RWPE1 (cell line): ENCODE results near the gene EPHA10.

Experiments
- CTCF ChIA-PET: fragments of 350-600 bp; sonication (Branson Sonifier 250); formaldehyde crosslinking; extraction: SDS; loops from one replicate; lab custom pipeline; 2021; lab: Yijun Ruan, JAX
- POLR2A ChIA-PET: fragments of 400-600 bp; formaldehyde crosslinking; extraction: SDS; loops from one replicate; lab custom pipeline; 2020; ENCODE audit warnings: antibody characterized with exemption; ENCODE audit not compliant: low non-redundant PET; lab: Yijun Ruan, JAX
- DNase-seq: peaks from one replicate; pipeline ENCODE4 v3.0.0; 2012; ENCODE audit warnings: low spot score
- H3K27ac ChIP-seq: fragments of 450-650 bp; 2 replicates; pipeline ENCODE4 v1.5.1; 2017
- TF ChIP-seq, protein P1 (sequence below): fragments of 450-650 bp; conservative IDR thresholded peaks from 2 replicates; pipeline ENCODE4 v1.5.1; 2017; ENCODE audit warnings: low read depth, mild to moderate bottlenecking

The EPHA10 gene

GRCh38 chr1:37807555-37808368 is 42.8 kb upstream of the EPHA10 start, which contains the start of the genes C1orf122 and YRDC:
Gene C1orf122 (plus strand): TSS chr1:37807790. CDS start chr1:37808405, 615 bp downstream.
Gene YRDC (minus strand): TSS chr1:37808208. CDS start chr1:37808180, 28 bp downstream.
- peak; percentile 95 for DNase-seq
- CTCF ChIA-PET: interaction anchor here (0.6 kb wide), 1 partner anchor 35 kb away, joined by 5 read pairs; no protein-coding TSS in a partner anchor
- peak within 1 kb of the TSS; percentile 89 for H3K27ac ChIP-seq
- TF ChIP-seq, protein P1, sequence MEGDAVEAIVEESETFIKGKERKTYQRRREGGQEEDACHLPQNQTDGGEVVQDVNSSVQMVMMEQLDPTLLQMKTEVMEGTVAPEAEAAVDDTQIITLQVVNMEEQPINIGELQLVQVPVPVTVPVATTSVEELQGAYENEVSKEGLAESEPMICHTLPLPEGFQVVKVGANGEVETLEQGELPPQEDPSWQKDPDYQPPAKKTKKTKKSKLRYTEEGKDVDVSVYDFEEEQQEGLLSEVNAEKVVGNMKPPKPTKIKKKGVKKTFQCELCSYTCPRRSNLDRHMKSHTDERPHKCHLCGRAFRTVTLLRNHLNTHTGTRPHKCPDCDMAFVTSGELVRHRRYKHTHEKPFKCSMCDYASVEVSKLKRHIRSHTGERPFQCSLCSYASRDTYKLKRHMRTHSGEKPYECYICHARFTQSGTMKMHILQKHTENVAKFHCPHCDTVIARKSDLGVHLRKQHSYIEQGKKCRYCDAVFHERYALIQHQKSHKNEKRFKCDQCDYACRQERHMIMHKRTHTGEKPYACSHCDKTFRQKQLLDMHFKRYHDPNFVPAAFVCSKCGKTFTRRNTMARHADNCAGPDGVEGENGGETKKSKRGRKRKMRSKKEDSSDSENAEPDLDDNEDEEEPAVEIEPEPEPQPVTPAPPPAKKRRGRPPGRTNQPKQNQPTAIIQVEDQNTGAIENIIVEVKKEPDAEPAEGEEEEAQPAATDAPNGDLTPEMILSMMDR: no peak
- POLR2A ChIA-PET: interaction anchor here (0.6 to 1.5 kb wide), 5 partner anchors 44 to 148 kb away, joined by 3 to 7 read pairs (median 5); partner anchors contain the start of genes CDCA8 and MTF1

GRCh38 chr1:37807220-37807554 is 42.3 kb upstream of the EPHA10 start:
- POLR2A ChIA-PET: no interaction called here
- H3K27ac ChIP-seq: peak overlapping the region; percentile 89
- no peak for DNase-seq
- CTCF ChIA-PET: no interaction called here
- TF ChIP-seq, protein P1: no peak

DNA sequence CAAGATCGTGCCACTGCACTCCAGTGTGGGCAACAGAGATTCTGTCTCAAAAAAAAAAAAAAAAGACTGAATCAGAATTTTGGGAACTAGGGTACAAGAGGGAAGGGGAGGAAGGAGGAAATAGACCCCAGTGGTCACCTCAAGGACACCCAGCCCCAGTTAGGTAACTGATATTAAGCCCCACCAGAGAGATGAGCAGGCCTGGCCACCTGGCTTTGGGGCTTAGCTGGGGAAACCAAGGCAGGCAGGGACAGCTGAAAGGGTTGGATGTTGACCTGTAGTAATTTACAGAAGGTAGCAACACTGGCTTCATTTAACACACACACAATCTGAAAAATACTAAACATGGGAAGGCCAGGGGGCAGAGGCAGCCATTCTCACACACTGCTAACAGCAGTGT is 37.5 kb upstream of the EPHA10 start:
- POLR2A ChIA-PET: no interaction called here
- no peak for DNase-seq
- H3K27ac ChIP-seq: no peak overlapping the region
- CTCF ChIA-PET: no interaction called here
- TF ChIP-seq, protein P1: no peak

- TF ChIP-seq, protein P1: no peak
- no peak overlapping the region for H3K27ac ChIP-seq
- POLR2A ChIA-PET: no interaction called here
- CTCF ChIA-PET: interaction anchor here (0.6 kb wide), 1 partner anchor 39 kb away, joined by 3 read pairs; no protein-coding TSS in a partner anchor
- DNase-seq: no peak
These were observed 32.9 kb upstream of the EPHA10 start for GRCh38 chr1:37797750-37798345.

- H3K27ac ChIP-seq: no peak overlapping the region
- TF ChIP-seq, protein P1: no peak
- ChIA-PET CTCF (no interaction called here), POLR2A (no interaction called here)
- peak; percentile 61 for DNase-seq
These were observed 30.6 kb upstream of the EPHA10 start for GRCh38 chr1:37795340-37796125.
